A673 (cell line): Measurements from ENCODE around the gene ACP1.

Experiments
- CTCF ChIP-seq: fragments of 300-800, 200-600 bp; sonication (generic); conservative IDR thresholded peaks from 2 replicates; pipeline ENCODE4 v1.5.1; 2017; ENCODE audit warnings: low read depth, mild to moderate bottlenecking, antibody characterized with exemption, low read length, moderate library complexity, mixed read lengths
- EZH2 ChIP-seq: fragments of 200-600 bp; sonication (generic); IDR thresholded peaks from 2 replicates; pipeline ENCODE4 v1.6.1; 2017; ENCODE audit warnings: borderline replicate concordance, low read depth, mild to moderate bottlenecking, mixed read lengths, antibody characterized with exemption, low read length; ENCODE audit not compliant: poor library complexity, severe bottlenecking

- TF ChIP-seq CTCF (no peak), EZH2 (no peak)
Measured at GRCh38 chr2:238869-239268, 25.9 kb upstream of the ACP1 start.
